Activated CD4-positive, alpha-beta T cell treated with anti-CD3 and anti-CD28 coated beads for 48 hours (primary cell): ENCODE data around the gene EFCAB13.
"Not testable (repeated sequence)": the region's sequence is repeated elsewhere in the genome, so short reads cannot be mapped to it uniquely, and the experiment has no call there.

ENCODE experiments used
- DNase-seq: peaks from one replicate; pipeline ENCODE4 v3.0.0-alpha.2; 2020

Gene EFCAB13

DNA sequence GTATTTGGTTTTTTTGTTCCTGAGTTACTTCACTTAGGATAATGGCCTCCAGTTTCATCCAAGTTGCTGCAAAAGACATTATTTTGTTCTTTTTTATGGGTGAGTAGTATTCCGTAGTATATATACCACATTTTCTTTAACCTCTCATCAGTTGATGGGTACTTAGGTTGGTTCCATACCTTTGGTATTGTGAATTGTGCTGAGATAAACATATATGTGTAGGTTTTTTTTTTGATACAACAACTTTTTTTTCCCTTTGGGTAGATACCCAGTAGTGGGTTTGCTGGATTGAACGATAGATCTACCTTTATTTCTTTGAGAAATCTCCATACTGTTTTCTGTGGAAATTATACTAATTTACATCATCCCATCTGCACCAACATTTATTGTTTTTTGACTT is 6.8 kb downstream of the EFCAB13 start:
- DNase-seq, result no peak

DNA sequence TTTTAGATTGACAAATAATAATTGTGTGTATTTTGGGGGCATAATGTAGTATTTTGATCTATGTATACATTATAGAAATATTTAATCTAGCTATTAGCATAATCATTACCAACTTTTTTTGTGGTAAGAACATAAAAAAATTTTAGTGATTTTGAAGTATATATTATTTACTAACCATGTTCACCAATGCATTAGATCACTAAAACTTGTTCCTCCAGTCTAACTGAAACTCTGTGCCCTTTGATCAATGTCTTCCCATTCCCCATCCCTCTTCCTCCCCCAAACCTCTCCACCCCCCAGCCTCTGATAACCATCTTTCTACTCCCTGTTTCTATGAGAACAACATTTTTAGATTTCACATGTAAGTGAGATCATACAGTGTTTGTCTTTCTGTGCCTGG is 8.5 kb downstream of the EFCAB13 start:
- DNase-seq, result no peak

- no peak for DNase-seq
Measured at GRCh38 chr17:47335101-47335936, 11.6 kb downstream of the EFCAB13 start.

- DNase-seq, result no peak
Measured at GRCh38 chr17:47338026-47338425, 14.3 kb downstream of the EFCAB13 start.

DNA sequence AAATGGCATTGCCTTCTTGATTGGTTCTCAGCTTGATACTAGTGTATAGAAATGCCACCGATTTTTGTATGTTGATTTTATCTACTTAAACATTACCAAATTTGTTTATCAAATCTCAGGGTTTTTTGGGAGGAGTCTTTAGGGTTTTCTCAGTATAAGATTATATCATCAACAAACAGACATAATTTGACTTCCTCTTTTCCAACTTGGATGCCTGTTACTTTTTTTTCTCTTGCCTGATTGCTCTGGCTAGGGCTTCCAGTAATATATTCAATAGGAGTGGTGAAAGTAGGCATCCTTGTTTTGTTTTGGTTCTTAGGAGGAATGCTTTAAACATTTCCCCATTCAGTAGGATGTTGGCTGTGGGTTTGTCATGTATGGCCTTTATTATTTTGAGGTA is 29.1 kb downstream of the EFCAB13 start:
- no peak for DNase-seq

GRCh38 chr17:47358652-47359051 is 34.9 kb downstream of the EFCAB13 start:
- DNase-seq, result no peak

- DNase-seq, result no peak
Measured at GRCh38 chr17:47363171-47363570, 39.4 kb downstream of the EFCAB13 start.

- DNase-seq, result no peak
Measured at GRCh38 chr17:47367257-47367656, 43.5 kb downstream of the EFCAB13 start.

DNA sequence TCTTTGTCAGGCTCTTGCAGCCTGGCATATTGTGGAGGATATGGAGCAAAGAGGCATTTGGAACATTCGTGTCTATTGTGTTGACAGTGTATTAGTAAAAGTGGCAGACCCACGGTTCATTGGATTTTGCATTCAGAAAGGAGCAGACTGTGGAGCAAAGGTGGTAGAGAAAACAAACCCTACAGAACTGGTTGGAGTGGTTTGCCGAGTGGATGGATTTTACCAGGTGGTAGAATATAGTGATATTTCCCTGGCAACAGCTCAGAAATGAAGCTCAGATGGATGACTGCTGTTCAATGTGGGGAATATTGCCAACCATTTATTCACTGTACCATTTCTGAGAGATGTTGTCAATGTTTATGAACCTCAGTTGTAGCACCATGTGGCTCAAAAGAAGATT is 44.5 kb downstream of the EFCAB13 start:
- DNase-seq, result no peak

DNA sequence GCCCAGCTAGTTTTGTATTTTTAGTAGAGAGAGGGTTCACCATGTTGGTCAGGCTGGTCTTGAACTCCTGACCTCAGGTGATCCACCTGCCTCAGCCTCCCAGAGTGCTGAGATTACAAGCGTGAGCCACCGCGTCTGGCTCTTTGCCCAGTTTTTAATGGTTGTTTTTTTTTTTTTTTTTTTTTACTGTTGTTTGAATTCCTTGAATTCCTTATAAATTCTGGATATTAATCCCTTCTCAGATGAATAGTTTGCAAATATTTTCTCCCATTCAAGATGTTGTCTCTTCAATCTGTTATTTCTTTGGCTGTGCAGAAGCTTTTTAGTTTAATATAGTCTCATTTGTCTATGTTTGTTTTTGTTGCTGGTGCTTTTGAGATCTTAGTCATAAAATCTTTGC is 47.1 kb downstream of the EFCAB13 start:
- not testable (repeated sequence) for DNase-seq

- no peak for DNase-seq
Measured at GRCh38 chr17:47373002-47373401, 49.2 kb downstream of the EFCAB13 start.

DNA sequence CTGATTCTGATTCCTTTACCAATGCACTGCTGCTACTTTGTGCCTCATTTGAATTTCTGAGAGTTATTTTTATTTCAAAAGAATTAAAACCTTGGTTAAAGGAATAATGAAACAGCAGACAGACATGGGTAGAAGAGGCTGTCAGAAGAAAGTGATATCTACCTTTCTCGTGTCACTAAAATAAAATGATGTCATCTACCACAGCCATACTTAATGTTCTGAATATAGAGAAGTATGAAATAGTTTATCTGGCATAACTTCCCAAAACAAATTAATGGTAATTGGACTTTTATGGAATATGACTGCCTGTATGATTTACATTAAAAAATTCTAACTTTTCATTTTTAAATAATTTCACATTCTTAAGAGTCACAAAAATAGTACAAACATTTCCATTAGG is 52.5 kb downstream of the EFCAB13 start:
- no peak for DNase-seq

DNA sequence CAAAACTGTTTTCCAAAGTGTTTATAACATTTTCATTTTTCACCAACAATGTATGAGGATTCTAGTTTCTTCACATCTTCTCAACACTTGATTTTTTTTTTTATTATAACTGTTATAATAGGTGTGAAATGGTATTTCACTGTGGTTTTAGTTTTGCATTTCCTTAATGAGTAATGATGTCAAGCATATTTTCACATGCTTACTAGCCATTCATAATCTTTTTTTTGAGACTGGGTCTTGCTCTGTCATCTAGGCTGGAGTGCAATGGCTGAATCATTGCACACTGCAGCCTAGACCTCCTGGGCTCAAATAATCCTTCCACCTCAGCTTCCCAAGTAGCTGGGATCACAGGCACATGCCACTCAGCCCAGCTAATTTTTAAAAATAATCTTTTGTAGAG is 65.1 kb downstream of the EFCAB13 start:
- no peak for DNase-seq

- DNase-seq, result not testable (repeated sequence)
Measured at GRCh38 chr17:47397532-47398128, 73.9 kb downstream of the EFCAB13 start.

GRCh38 chr17:47400333-47400732 is 76.6 kb downstream of the EFCAB13 start:
- DNase-seq, result no peak

GRCh38 chr17:47401100-47401499 is 77.3 kb downstream of the EFCAB13 start:
- DNase-seq, result no peak

- no peak for DNase-seq
Measured at GRCh38 chr17:47404006-47404405, 80.3 kb downstream of the EFCAB13 start.

DNA sequence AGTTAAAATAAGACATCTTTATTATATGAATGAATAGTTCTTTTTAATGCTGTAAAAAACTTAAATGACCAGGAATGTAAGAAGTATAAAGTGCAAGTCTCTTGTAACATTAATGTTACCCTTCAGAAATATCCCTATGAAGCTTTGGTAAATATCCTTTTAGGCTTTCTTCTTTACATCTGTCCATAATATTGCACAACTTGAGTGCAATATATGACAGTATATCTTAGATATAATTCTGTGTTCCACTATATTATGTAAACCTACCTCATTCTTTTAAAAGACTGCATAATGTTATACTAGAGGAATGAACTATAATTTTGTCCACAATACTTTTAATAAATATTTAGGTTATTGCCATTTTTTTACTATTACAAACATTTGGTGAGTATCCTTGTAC is 81.1 kb downstream of the EFCAB13 start:
- DNase-seq, result no peak

GRCh38 chr17:47413872-47414271 is 90.1 kb downstream of the EFCAB13 start:
- no peak for DNase-seq

- DNase-seq, result no peak
Measured at GRCh38 chr17:47414612-47415011, 90.9 kb downstream of the EFCAB13 start.

GRCh38 chr17:47423406-47424295 is 99.9 kb downstream of the EFCAB13 start:
- DNase-seq, result peak; percentile 11

- not testable (repeated sequence) for DNase-seq
Measured at GRCh38 chr17:47425233-47425632, 101.5 kb downstream of the EFCAB13 start.

DNA sequence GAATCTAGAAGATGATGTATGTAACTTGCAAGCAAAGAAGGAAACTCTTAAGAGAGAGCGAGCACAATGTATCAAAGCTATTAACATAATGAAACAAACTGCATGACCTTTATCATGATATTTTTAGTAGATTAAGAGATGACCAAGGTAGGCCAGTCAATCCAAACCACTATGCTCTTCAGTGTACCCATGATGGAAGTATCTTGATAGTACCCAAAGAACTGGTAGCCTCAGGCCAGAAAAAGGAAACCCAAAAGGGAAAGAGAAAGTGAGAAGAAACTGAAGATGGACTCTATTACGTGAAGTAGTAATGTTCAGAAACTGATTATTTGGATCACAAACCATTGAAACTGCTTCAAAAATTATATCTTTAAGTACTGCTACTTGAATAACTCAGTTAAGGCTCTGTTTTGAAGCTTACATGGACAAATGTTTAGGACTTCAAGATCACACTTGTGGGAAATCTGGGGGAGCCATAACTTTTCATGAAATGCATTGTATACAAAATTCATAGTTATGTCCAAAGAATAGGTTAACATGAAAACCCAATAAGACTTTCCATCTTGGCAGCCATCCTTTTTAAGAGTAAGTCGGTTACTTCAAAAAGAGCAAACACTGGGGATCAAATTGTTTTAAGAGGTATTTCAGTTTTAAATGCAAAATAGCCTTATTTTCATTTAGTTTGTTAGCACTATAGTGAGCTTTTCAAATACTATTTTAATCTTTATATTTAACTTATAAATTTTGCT is 102.3 kb downstream of the EFCAB13 start:
- not testable (repeated sequence) for DNase-seq
